Kidney glomerular epithelial cell (primary cell): Measurements from ENCODE around the gene SUGP2.

Source experiments
- DNase-seq: peaks from one replicate; lab custom pipeline; 2025; lab: John Stamatoyannopoulos, UW

The SUGP2 gene

GRCh38 chr19:19033426-19034203 lies at the start of gene SUGP2, which contains the start of gene ARMC6:
Gene SUGP2, minus strand, starts transcription at chr19:19033517. Its CDS starts 2,446 bp downstream, at chr19:19031071.
Gene ARMC6, plus strand, starts transcription at chr19:19033603. Its CDS starts 607 bp downstream, at chr19:19034210.
- peak; percentile 94 for DNase-seq

DNA sequence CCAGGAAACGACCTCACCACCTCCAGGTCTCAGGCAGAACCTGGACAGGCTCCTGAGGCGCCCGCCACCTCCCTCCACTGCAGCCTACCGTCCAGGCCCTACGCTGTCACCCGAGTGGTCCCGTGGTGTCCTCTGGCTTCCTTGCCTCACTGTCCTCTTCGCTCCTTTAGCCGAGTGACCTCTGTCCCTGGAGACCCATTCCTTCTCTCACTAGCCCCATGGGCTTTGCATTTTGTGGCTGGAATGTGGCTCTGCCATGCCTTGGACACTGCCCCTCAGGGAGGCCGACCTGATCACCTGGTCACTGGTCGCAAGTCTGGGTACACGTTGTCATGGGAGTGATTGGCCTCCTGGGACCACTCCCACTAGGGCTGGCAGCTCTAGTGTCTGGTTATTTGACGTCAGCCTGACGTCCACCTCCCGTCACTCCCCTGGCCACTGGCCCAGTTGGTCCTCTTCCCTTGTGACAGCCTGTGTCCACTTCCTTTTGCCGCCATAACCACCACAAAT lies 48.4 kb upstream of the SUGP2 start:
- no peak for DNase-seq

DNA sequence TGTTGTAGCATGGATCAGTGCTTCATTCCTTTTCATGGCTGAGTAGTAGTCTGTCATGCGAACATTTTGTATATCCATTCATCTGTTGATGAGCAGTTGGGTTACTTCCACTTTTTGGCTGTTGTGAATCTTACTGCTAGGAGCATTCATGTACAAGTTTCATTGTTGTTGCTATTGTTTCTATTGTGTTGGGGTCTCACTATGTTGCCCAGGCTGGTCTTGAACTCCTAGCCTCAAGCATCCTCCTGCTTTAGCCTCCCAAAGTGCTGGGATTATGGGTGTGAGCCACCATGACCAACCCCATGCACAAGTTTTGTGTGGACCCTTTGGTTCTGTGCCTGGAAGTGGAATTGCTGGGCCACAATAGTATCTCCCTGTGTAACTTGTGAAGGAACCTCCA lies 46.3 kb upstream of the SUGP2 start:
- DNase-seq = no peak

- no peak for DNase-seq
Observed at GRCh38 chr19:19078801-19079200, 45.5 kb upstream of the SUGP2 start.

- no peak for DNase-seq
Observed at GRCh38 chr19:19077103-19077502, 43.8 kb upstream of the SUGP2 start.

DNA sequence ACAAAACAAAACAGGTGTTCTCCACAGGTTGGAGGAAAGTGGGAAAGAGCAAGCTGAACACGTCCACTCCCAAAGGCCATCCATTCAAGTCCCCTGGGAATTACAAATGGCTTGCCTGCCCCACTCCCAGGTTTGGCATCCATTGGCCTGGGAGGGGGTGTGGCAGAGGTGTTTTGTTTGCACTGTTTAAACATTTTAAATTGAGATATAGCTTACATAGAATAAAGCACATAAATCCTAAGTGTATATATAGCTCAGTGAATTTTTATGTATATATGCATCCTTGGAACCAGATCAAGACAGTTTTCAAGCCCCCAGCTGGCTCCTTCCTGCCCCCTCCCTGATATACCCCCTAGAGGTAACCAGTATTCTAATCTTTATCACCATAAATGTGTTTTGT lies 43.2 kb upstream of the SUGP2 start:
- DNase-seq = no peak

DNA sequence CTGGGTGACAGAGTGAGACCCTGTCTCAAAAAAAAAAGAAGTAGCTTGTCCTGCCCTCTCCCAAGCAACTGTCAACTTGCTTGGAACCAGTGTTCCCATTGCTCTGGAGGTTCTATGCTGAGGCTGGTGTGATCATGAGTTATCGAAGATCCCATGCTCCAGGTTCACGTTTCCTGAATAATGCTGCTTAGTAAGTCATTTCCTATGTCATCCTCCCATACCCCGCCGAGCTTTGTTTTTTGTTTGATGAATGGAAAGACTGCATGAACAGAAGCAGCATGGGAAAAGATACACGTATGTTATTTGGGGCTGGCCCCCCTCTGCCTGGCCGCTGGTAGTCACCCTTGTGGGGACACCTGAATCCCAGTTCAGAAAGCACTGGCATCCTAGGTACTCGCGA lies 41.8 kb upstream of the SUGP2 start:
- DNase-seq = no peak

DNA sequence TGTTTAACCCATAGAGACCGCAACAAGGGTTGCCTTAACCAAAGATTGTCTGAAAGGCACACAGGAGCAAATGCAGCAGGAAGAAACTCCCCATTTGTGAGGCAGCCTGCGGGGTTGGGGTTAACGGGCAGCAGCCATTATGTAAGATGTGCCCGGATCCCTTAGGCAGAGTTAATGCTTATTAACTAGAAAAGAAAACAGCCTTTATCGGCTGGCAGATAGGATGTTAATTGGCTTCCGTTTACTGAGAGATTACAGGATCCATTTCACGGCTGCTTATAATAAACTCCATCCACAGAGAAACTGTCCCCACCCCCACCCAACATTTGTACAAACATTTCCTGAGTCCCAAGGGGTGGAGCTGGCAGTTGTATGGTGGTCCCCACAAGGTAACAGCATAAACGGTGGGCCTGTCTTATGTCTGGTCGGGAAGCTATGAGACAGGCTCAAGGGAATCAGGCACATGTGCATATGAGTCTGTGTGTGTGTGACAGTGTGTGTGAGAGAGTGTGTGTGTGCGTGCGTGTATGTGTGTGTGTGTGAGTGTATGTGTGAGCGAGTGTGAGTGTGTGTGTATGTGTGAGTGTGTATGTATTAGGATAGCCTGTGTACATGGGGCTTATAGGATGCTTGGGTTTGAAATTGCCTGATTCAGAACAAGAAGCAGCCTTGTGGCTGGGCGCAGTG lies 41.0 kb upstream of the SUGP2 start:
- no peak for DNase-seq

DNA sequence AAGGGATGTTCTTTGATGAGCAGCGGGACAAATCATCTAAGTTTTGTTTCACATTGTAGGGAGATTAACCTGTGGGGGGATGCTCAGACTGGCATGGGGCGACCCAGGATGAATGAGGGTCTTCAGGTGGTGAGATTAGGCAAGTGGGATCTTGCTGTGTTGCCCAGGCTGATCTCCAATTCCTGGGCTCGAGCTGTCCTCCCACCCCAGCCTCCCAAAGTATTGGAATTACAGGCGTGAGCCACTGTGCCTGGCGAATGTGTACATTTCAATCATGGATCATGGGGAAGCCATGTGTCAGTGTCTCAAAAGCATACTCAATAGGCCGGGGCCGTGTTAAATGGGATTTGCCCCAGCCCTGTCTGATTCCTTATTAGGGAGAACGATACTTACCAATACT lies 38.6 kb upstream of the SUGP2 start:
- DNase-seq = no peak

- DNase-seq = no peak
Observed at GRCh38 chr19:19068659-19069654, 35.6 kb upstream of the SUGP2 start.

DNA sequence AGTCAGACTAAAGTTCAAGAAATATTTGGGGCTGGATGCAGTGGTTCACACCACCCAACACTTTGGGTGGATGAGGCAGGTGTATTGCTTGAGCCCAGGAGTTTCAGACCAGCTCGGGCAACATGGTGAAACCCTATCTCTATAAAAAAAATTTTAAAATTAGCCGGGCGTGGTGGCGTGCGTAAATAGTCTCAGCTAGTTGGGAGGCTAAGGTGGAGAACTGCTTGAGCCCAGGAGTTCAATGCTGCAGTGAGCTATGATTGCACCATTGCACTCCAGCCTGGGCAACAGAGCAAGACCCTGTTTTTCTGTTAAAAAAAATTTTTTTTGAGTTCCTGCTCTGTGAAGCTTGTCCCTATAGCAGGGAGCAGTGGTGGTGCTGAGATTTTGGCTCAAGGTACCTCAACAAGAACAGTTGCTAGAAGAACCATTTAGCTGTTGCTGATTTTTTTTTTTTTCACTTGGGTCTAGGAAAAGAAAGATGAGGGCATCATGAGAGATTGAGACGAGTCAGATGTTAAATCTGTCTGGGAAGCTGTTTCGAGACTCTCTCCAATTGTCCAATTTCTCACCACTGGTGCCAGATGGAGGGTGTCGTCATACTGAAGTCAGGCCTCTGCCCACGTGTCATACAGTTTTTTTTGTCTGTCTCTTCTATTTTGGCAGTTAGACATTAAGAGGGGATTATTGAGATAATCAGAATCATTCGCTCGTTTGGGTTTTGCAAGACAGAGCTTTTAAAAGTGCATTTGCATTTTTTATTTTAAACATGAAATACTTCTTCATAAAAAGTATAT lies 34.2 kb upstream of the SUGP2 start:
- no peak for DNase-seq

GRCh38 chr19:19064811-19065745 lies 31.8 kb upstream of the SUGP2 start:
- DNase-seq = no peak

DNA sequence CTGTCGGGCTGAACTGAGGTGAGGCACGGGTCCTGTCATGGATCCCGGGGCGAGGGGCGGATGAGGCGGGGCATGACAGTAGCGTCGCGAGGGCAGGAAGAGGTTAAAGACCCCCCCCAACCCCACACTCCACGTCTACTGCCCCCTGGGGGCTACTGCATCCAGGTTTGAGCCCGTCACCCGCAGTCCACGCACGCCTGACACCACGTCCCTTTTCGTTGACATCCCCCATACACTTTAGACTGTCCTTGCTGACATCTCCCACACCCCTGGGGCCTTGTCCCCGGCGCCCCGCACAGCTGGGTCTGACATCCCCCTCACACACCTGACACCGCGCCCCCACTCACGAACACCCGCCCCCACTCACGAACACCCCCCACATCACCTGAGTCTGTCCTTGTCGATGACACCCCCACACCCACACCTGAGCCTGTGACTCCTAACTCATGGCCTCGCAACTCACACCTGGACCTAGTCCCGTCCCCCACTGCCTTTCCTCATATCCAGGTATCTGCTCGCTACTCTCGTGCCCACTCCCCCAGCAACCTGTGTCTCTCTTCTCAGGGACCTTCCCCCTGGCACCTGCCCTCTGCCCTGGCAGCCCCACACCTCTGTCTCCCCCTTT lies 30.9 kb upstream of the SUGP2 start:
- no peak for DNase-seq

DNA sequence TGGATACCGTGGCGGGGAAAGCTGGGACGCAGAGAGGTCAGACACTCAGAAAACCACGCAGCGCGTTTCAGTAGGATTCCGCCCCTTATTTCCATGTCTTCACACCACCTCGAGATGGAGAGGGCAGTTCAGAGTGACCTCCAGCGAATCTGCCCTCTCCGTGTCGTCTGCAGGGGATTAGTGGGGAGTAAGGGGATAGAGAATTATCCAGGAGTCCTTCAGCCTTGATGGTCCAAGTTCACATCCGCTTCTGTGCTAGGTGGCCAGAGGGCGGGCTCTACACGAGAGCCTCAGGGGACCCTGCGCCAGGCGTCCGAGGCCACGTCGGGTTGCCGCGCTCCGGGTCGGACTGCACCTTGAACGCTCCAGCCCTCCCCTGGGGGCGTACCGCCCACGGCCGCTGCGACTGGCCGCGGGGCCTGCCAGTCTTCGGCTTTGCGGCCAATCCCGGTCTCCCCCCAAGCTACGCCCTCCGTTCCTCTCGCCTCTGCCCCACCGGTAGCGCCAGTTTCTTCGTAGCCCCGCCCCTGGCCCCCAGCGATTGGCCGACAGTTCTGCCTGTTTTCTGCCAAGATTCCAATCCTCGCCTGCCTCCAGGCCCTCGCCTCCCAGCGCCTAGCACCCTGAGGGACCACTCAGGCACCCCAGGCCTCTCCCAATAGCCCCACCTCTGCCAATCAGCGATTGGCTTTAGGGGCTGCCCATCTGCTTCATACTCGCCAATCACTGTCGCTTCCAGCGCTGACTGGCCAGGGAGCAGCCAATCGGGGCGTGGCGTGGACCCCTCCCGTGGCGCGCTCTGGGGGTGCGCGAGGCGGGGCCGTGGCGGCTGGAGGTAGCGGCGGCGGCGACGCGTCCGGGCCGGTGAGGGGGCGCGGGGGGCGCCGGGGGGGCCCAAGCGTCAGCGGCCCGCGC lies 30.1 kb upstream of the SUGP2 start, which contains the start of gene SLC25A42:
Gene SLC25A42 (plus strand): TSS at position 812 of the 915 bp plus-strand sequence. CDS start 32,131 bp downstream, outside the sequence.
- peak; percentile 98 for DNase-seq

DNA sequence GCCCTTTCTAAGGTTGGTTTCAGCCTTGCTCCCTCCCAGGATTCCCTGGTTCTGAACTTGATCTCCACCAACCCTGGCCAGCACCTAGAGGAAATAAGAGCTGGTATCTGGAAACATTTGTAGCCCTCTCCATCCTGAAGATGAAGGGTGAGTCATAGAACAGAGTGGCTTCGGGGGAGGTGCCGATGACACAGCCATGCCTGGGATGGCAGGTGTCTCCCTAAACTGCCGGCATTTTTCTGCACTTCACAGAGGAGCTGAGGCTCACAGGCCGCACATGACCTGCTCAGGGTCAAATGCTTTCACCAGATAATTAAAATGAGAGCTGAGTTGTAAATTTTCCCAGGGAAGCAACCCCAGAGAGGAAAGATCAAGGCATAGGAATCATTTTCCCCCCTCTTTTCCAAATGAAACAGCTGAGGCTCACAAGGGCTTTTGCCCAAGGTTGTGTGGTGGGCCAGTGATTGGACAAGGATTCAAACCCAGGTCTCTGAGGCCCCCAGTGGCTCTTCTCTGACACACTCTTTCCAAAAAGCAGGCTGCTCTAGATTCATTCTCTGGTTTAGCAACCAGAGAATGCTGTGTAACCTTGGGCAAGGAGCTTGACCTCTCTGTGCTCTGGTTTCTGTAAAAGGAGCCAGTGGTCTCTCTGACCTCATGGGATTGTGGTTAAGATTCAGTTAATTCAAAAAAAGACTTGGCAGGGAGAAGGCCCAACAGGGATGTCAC lies 29.3 kb upstream of the SUGP2 start:
- DNase-seq = peak; percentile 32

- DNase-seq = no peak
Observed at GRCh38 chr19:19061506-19061905, 28.2 kb upstream of the SUGP2 start.

DNA sequence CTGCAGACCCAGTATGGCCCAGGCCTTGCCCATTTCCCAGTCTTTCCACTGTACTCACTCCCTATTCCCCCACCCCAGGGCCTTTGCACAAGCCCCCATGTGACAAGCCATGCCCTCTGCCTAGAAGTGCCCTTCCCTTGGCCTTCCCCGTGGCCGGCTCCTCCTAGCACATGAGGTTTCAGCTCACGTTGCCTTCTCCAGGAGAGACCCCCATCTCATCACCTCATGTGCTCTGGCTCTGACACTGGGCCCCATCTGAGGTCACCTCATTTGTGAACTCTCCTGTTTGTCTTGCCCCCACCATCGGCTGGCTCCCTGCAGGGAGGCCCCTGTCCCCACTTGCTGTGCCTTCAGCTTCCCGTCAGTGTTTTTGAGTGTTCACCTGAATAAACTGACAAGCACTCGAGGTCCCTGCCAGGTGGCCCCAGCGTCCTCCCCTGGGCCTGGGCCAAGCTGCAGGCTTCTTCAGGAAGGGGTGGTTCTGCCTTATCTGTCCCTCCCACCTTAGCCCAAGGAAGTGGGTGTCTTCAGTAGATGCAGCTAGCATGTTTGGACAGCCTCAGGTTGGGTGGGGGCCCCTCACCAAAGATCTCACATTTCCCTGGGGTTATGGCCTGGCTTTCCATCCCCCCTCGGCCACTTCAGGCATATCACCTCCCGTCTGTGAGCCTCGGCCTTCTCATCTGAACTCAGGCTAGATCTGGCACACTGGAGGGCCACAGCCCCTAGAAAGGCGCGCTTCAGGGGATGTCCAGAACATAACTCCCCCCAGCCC lies 26.7 kb upstream of the SUGP2 start:
- DNase-seq = no peak
